Sigmoid colon (tissue), 7 donors: ENCODE results near the gene TTC19. TPM values are rescaled to one million over a fixed set of nuclear protein-coding genes. Genes with fewer than 3 reads are reported as not detected.

Source experiments
- DNase-seq: peaks from one replicate; pipeline ENCODE4 v3.0.0-alpha.2; 2019
- H3K27ac ChIP-seq, 4 donors: fragments of 200-600 bp; sonication (generic); one replicate each; pipeline ENCODE4 v1.5.1; 2016 to 2019; ENCODE audit warnings: mild to moderate bottlenecking in 1 of 4
- H3K27me3 ChIP-seq, 3 donors: fragments of 200-600 bp; sonication (generic); one replicate each; pipeline ENCODE4 v1.5.1; 2019; ENCODE audit warnings: mild to moderate bottlenecking in 1 of 3
- H3K36me3 ChIP-seq, 4 donors: fragments of 200-600 bp; sonication (generic); one replicate each; pipeline ENCODE4 v1.5.1; 2016 to 2019
- H3K4me1 ChIP-seq, 4 donors: fragments of 200-600 bp; sonication (generic); one replicate each; pipeline ENCODE4 v1.5.1; 2017 to 2019
- H3K4me3 ChIP-seq, 4 donors: fragments of 200-600 bp; sonication (generic); one replicate each; pipeline ENCODE4 v1.5.1; 2017 to 2019; ENCODE audit warnings: mild to moderate bottlenecking in 2 of 4, moderate library complexity in 1 of 4
- H3K9me3 ChIP-seq, 4 donors: fragments of 200-600 bp in 3 of 4; sonication (generic) in 3 of 4; one replicate each; pipeline versions ENCODE4 v1.5.1 to v1.6.1; 2013 to 2019
- CTCF ChIP-seq, 4 experiments: fragments of 450-650 bp in 3 of 4; fragments of 200-600 bp in 1 of 4; IDR thresholded peaks; one replicate each; pipeline ENCODE4 v1.5.1; 2016 to 2019; ENCODE audit warnings: antibody characterized with exemption in 4 of 4, mild to moderate bottlenecking in 3 of 4, moderate library complexity in 2 of 4
- EP300 ChIP-seq, 4 donors: sonication (generic); formaldehyde crosslinking; IDR thresholded peaks; one replicate each; pipeline ENCODE4 v1.6.1; 2017; ENCODE audit warnings: antibody characterized with exemption in 4 of 4
- POLR2A ChIP-seq, 2 donors: fragments of 450-650 bp; IDR thresholded peaks; one replicate each; pipeline ENCODE4 v1.6.1; 2016; ENCODE audit warnings: antibody characterized with exemption in 2 of 2, mild to moderate bottlenecking in 2 of 2, moderate library complexity in 2 of 2
- POLR2AphosphoS5 ChIP-seq, 4 donors: sonication (generic); formaldehyde crosslinking; IDR thresholded peaks; one replicate each; pipeline ENCODE4 v1.6.1; 2017; ENCODE audit warnings: antibody characterized with exemption in 4 of 4
- WGBS, 2 donors: extraction: QIAGEN DNeasy Blood & Tissue Kit; methylation state at CpG; one replicate each; pipeline ENCODE4 v1.1.7; 2013; 5-methylcytosine and 5-hydroxymethylcytosine counted together
- intact Hi-C: fragments of 100-400 bp; cut with DNase I; formaldehyde crosslinking; loops from one replicate; pipeline ENCODE4 v1.15.1; 2023
- polyA plus RNA-seq, 3 donors: library from polyadenylated mRNA; stranded (reverse); fragments of 200-250 nt; gene quantifications; one replicate each; pipeline ENCODE4 v1.2.3, GENCODE V29; 2013
- total RNA-seq, 4 donors: library from RNA; depleted of rRNA; stranded (reverse); fragments of >200 nt; gene quantifications; one replicate each; pipeline ENCODE4 v1.1.0, GENCODE V29; 2016
- donor health status: healthy with polysubstance abuse.
- donor health status: Bipolar disorder and iron deficiency.
- donor health status: healthy.

The TTC19 gene
- total RNA-seq (10 to 100 TPM; 41.0 to 59.1 (median 42.8) TPM), polyA plus RNA-seq (10 to 100 TPM; 24.6 to 33.5 (median 32.3) TPM)

- Histone ChIP-seq H3K36me3 (peaks cover 16 to 34% (median 21%) of the 10 kb centered on the region in 4 donors), H3K4me1 (peaks cover 0 to 27% (median 17%) of the 10 kb centered on the region in 4 donors), H3K9me3 (no peaks in the 10 kb centered on the region), H3K4me3 (peak within 1 kb of the TSS; percentile 61 to 82 (median 72)), H3K27me3 (no peaks in the 10 kb centered on the region), H3K27ac (peak within 1 kb of the TSS; percentile 88 to 98 (median 96))
- WGBS, 2 donors = 0% methylated on average over 91 of the region's 91 CpGs
- peak; percentile 99 for DNase-seq
- TF ChIP-seq POLR2A (IDR thresholded peaks at IDR 0.05) (peak; percentile 82 to 85), EP300 (IDR thresholded peaks at IDR 0.05) (peak in 1 of 4 donors; percentile 72), POLR2AphosphoS5 (IDR thresholded peaks at IDR 0.05) (peak; percentile 97 to 100 (median 98)), CTCF (IDR thresholded peaks at IDR 0.05) (no peak)
- intact Hi-C loops = loop anchor here (2.0 kb wide), 1 partner anchor 55 kb away; the partner anchor contains the start of gene ADORA2B
Observed at GRCh38 chr17:15999141-15999973, at the start of gene TTC19, which contains the start of gene ZSWIM7. TTC19 (plus strand) TSS chr17:15999824; CDS start chr17:15999849, 25 bp downstream. ZSWIM7 (minus strand) TSS chr17:15999704; CDS start chr17:15999594, 110 bp downstream.

- TF ChIP-seq EP300 (IDR thresholded peaks at IDR 0.05) (no peak), CTCF (IDR thresholded peaks at IDR 0.05) (no peak), POLR2AphosphoS5 (IDR thresholded peaks at IDR 0.05) (no peak), POLR2A (IDR thresholded peaks at IDR 0.05) (no peak)
- Histone ChIP-seq H3K4me3 (no peak overlapping the region), H3K27ac (no peak overlapping the region), H3K9me3 (no peaks in the 10 kb centered on the region), H3K4me1 (peaks cover 0 to 19% (median 8%) of the 10 kb centered on the region in 4 donors), H3K27me3 (no peaks in the 10 kb centered on the region), H3K36me3 (no peaks in the 10 kb centered on the region)
- intact Hi-C loops = no loop called here
- 62 to 83% methylated on average over 6 of the region's 6 CpGs for WGBS, 2 donors
- DNase-seq = peak; percentile 48
Observed at GRCh38 chr17:15951368-15952047, 48.1 kb upstream of the TTC19 start.

GRCh38 chr17:15952048-15952532 lies 47.5 kb upstream of the TTC19 start:
- Histone ChIP-seq H3K27me3 (no peaks in the 10 kb centered on the region), H3K27ac (no peak overlapping the region), H3K4me1 (peaks cover 0 to 15% (median 3%) of the 10 kb centered on the region in 4 donors), H3K4me3 (no peak overlapping the region), H3K36me3 (no peaks in the 10 kb centered on the region), H3K9me3 (no peaks in the 10 kb centered on the region)
- TF ChIP-seq CTCF (IDR thresholded peaks at IDR 0.05) = no peak
- TF ChIP-seq POLR2AphosphoS5 (IDR thresholded peaks at IDR 0.05) = no peak
- TF ChIP-seq EP300 (IDR thresholded peaks at IDR 0.05) = no peak
- no peak for TF ChIP-seq POLR2A (IDR thresholded peaks at IDR 0.05)
- DNase-seq = peak; percentile 10
- intact Hi-C loops = no loop called here
- WGBS, 2 donors = 12 to 74% methylated on average over 7 of the region's 7 CpGs

GRCh38 chr17:15952916-15953790 lies 46.5 kb upstream of the TTC19 start:
- intact Hi-C loops = no loop called here
- DNase-seq = peak; percentile 40
- no peak for TF ChIP-seq POLR2AphosphoS5 (IDR thresholded peaks at IDR 0.05)
- TF ChIP-seq POLR2A (IDR thresholded peaks at IDR 0.05) = no peak
- TF ChIP-seq EP300 (IDR thresholded peaks at IDR 0.05) = no peak
- no peak for TF ChIP-seq CTCF (IDR thresholded peaks at IDR 0.05)

More at GRCh38 chr17:15952916-15953790, 46.5 kb upstream of the TTC19 start:
- Histone ChIP-seq H3K4me3 (no peak overlapping the region), H3K36me3 (no peaks in the 10 kb centered on the region), H3K27ac (no peak overlapping the region), H3K4me1 (peaks cover 0 to 10% (median 0%) of the 10 kb centered on the region in 4 donors), H3K27me3 (no peaks in the 10 kb centered on the region), H3K9me3 (no peaks in the 10 kb centered on the region)
- WGBS, 2 donors = 73 to 79% methylated on average over 22 of the region's 22 CpGs
